ENCODE measurements around the gene PHLDA3.
A peak's percentile ranks its signal among the peaks of the same experiment; 100 is the strongest.

PHLDA3 gene

GRCh38 chr1:201468844-201469644, at the start of gene PHLDA3:
Gene PHLDA3 (minus strand): TSS chr1:201469188. CDS start chr1:201468786, 402 bp downstream.
- no peak for TF ChIP-seq CTCF (IDR thresholded peaks at IDR 0.05; ENCODE audit: borderline replicate concordance, control extremely low read depth, extremely low read depth, insufficient read depth, missing control alignments)
- DNase-seq (ENCODE audit: low spot score), result peak; percentile 86
- in situ Hi-C loops (cut with MboI; ENCODE audit: low sequenced_read_pairs, unreplicated experiment), result no loop called here

- no peak for TF ChIP-seq CTCF (IDR thresholded peaks at IDR 0.05; ENCODE audit: borderline replicate concordance, control extremely low read depth, extremely low read depth, insufficient read depth, missing control alignments)
- DNase-seq (ENCODE audit: low spot score), result no peak
- in situ Hi-C loops (cut with MboI; ENCODE audit: low sequenced_read_pairs, unreplicated experiment), result loop anchor here (10.0 kb wide), 1 partner anchor 73 kb away; no protein-coding TSS in a partner anchor
Measured at GRCh38 chr1:201518071-201518470, 49.1 kb upstream of the PHLDA3 start.

GRCh38 chr1:201517631-201518030, 48.6 kb upstream of the PHLDA3 start:
- in situ Hi-C loops (cut with MboI; ENCODE audit: low sequenced_read_pairs, unreplicated experiment), result loop anchor here (10.0 kb wide), 1 partner anchor 73 kb away; no protein-coding TSS in a partner anchor
- no peak for DNase-seq (ENCODE audit: low spot score)
- no peak for TF ChIP-seq CTCF (IDR thresholded peaks at IDR 0.05; ENCODE audit: borderline replicate concordance, control extremely low read depth, extremely low read depth, insufficient read depth, missing control alignments)

- in situ Hi-C loops (cut with MboI; ENCODE audit: low sequenced_read_pairs, unreplicated experiment), result loop anchor here (10.0 kb wide), 1 partner anchor 72 kb away; no protein-coding TSS in a partner anchor
- TF ChIP-seq CTCF (IDR thresholded peaks at IDR 0.05; ENCODE audit: borderline replicate concordance, control extremely low read depth, extremely low read depth, insufficient read depth, missing control alignments), result no peak
- DNase-seq (ENCODE audit: low spot score), result no peak
Measured at GRCh38 chr1:201516511-201517127, 47.6 kb upstream of the PHLDA3 start.

DNA sequence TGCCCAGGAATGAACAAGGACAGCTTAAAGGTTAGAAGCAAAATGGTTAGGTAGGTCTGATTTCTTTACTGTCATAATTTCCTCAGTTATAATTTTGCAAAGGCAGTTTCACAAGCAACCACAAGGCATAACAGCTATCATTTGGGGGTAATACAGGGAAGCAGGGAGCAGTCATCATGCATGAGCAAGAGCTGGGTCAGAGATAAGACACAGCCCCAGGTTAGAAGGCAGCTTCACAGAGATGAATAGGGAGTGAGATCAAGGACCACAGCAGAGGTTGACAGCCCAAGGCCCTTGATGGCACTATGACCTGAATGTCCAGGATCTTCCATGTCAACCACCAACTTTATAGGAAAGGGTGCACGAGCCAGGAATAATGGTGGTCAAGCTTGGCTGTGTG, 46.9 kb upstream of the PHLDA3 start:
- DNase-seq (ENCODE audit: low spot score), result no peak
- TF ChIP-seq CTCF (IDR thresholded peaks at IDR 0.05; ENCODE audit: borderline replicate concordance, control extremely low read depth, extremely low read depth, insufficient read depth, missing control alignments), result no peak
- in situ Hi-C loops (cut with MboI; ENCODE audit: low sequenced_read_pairs, unreplicated experiment), result loop anchor here (10.0 kb wide), 1 partner anchor 71 kb away; no protein-coding TSS in a partner anchor

GRCh38 chr1:201515062-201515750, 46.2 kb upstream of the PHLDA3 start:
- in situ Hi-C loops (cut with MboI; ENCODE audit: low sequenced_read_pairs, unreplicated experiment), result loop anchor here (10.0 kb wide), 1 partner anchor 70 kb away; no protein-coding TSS in a partner anchor
- no peak for DNase-seq (ENCODE audit: low spot score)
- TF ChIP-seq CTCF (IDR thresholded peaks at IDR 0.05; ENCODE audit: borderline replicate concordance, control extremely low read depth, extremely low read depth, insufficient read depth, missing control alignments), result no peak
